ENCODE results near the gene PARM1.

The PARM1 gene

DNA sequence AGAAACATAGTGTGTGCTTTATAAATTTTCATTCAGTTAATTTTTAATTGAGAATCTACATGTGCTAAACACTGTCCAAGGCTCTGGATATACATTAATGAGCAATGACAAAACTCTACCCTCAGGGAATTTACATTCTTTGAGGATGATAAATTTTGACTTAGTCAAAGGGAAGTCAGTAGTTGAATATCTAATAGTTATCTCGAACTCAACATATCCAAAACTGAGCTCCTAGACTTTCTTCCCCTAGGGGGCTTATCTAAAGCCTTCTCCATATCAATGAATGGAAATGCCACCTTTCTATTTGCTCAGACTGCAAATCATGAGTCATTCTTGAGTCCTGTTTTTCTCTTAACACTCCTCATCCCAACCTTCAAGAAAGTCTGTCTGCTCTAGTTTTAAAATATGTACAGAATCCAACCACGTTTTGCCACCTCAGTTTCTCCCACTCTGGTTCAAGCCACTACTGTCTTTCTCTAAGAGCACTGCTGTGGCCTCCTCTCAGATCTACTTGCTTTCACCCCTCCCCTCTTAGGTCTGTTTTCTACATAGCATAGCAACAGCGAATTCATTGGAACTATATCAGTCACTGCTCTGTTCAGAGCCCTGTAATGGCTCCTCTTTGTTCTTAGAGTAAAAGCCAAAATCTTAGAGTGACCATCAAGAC is 9.5 kb downstream of the PARM1 start:
- no peak for DNase-seq (ENCODE audit: low read depth in 2 of 2)

DNA sequence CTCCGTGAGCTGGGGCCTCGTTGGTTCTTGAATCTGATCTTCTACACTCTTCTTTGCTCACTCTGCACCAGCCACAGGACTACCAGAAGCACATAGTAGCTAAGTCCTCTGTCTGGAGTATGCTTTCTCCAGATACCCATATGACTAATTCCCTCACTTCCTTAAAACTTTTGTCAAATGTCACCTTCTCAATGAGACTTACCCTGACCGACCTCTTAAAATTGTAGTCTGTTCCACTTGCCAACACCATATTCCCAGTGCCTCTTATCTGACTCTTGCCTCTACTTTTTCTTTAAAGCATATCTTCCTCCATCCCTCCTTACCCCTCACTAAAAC is 10.0 kb downstream of the PARM1 start:
- DNase-seq (ENCODE audit: low read depth in 2 of 2) = no peak

DNA sequence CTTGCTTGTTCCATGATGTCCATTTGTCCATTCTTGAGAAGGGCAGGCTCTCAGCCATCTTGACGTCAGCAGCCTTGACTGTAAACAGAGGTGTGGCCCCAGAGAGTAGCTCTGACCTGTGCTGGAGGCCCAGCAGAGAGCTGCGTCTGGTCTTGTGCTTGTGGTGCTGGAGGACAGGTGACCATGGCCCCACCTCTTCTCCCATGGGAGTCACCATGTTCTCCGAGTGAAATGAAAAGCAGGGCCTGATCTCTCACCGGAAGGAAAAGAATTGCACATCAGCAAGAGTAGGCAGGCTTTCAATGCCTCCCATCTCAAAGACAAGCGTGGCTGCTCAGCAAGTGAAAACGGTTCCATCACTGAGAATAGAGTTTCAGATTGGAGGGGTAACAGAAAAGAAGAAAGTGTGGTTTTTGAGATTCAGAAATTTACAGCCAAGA is 11.5 kb downstream of the PARM1 start:
- DNase-seq (ENCODE audit: low read depth in 2 of 2) = no peak

DNA sequence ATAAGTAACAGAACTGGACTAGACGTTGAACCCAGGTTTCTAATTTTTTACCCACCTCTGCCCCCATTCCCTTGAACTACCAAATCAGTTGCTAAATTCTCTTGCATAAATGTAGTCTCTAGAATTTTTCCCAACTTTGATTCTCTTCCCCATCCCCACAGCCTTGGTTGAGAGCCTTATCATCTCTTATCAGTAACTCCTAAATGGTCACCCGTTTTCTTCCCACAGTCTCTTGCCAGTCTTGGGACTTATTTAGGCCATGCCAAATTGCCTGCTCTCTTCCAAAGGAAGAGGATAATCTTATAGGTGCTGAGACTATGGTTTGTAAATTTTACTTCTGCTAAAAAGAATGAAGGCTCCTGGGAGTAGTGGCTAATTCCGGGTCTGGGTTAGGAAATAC is 13.3 kb downstream of the PARM1 start:
- no peak for DNase-seq (ENCODE audit: low read depth in 2 of 2)

DNA sequence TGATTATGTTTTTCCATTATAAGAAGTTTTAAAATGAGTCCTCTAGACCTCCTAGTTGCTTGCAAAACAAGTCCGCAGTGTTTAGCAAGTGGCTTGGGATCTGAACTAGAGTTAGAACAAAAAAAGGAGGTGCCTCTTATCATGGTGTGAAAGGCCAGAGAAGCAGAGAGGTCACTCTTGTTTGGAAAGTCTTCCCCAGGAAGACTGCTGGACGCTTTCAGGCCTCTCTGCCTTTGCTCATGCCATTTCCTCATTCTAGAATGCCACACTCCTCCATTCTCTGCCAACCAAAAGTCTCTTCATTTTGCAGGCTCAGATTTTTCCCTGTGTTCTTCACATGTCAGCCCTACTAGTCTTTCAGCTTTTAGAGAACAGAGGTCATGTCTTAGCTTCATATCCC is 14.9 kb downstream of the PARM1 start:
- DNase-seq (ENCODE audit: low read depth in 2 of 2) = no peak

DNA sequence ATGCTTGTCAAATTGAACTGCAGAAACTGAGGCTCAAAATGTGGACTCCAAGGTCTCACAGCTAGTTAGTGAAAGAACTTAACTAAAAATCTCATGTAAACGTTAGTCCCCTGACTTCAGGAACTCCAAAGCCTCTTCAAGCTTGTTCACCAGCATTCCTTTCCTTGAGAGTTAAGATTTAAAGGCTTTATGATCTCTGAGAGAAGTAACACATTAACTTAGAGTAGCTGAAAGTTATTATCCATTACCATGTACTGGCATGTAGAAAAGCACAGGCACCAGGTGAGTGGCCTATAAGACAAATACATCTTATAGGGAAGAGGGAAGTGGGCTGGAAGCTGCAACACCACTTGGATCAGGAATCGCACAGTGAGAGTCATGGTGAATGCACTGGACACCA is 15.3 kb downstream of the PARM1 start:
- no peak for DNase-seq (ENCODE audit: low read depth in 2 of 2)

DNA sequence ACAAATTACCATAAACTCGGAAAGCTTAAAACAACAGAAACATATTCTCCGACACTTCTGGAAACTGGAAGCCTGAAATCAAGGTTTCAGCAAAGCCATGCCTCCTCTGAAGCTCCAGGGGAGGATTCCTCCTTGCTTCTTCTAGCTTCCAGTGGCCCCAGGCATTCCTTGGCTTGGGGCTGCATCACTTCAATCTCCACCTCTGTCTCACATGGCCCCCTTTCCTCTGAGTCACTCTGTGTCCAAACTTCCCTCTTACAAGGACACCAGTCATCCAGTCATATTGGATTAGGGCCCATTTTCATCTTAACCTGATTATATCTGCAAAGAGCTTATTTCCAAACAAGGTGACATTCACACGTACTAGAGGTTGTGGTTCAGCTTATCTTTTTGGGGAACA is 17.3 kb downstream of the PARM1 start:
- no peak for DNase-seq (ENCODE audit: low read depth in 2 of 2)

DNA sequence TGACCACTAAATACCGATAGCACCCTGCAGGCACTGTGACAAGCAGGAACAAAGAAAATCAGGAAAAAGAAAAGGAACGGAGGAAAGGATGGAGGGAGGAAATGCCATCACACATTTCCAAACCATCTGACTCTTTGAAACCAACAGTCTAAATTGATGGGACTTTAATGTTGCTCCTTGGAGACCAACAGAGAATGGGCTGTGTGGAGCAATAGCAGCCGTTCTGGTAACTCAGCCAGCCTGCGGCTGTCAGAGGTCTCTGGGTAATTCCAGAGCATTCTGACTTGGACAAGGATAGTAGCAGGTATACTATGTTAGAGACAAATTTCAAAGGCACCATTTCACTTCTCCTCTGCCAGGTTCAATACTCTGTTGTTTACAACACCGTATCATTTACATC is 18.0 kb downstream of the PARM1 start:
- no peak for DNase-seq (ENCODE audit: low read depth in 2 of 2)

DNA sequence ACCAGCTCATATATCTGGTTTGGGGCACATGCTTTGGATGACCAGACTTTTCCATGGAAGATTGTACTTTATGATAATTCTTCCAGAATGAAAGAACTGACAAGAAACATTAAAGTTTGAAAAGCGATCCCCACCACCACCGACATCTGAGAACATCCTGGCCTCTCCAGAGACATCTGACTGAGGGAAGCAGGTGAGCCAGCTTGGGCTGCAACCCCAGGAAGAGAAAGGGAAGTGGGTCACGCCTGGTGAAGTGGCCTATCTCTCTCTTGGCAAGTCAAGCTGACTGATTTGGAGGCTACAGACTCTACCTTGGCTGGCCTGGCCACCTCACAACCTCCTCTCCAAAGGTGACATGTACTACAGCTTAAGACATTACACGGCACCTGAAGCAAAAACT is 20.7 kb downstream of the PARM1 start:
- no peak for DNase-seq (ENCODE audit: low read depth in 2 of 2)

DNA sequence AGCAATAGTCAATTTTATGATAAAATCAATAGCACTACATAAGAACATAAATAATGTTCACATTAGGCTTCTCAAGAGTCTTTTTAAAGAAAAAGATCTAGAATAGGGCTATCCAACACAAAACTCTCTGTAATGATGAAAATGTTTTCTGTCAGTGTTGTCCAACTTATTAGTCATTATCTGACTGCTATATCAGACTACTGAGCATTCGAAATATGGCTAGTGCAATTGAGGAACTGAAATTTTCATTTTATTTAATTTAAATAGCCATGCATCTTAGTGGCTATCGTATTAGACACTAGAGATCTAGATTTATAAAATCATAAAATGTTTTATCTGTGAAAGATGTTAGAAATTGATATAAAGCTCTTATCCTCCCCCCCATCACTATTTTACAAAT is 26.0 kb downstream of the PARM1 start:
- no peak for DNase-seq (ENCODE audit: low read depth in 2 of 2)

DNA sequence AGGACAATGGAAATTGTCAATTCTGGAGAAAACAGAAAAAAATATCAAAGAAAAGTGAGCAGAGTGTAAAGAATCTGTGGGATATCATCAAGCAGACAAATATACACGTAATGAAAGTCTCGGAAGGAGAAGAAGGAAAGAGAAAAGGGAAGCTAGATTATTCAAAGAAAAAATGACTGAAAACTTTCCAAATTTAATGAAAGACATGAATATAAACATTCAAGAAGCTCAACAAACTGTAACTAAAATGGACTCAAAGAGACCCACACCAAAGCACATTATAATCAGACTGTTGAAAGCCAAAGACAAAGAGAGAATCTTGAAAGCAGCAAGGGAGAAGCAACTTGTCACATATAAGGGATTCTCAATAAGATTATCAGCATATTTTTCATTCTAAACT is 28.3 kb downstream of the PARM1 start:
- no peak for DNase-seq (ENCODE audit: low read depth in 2 of 2)

DNA sequence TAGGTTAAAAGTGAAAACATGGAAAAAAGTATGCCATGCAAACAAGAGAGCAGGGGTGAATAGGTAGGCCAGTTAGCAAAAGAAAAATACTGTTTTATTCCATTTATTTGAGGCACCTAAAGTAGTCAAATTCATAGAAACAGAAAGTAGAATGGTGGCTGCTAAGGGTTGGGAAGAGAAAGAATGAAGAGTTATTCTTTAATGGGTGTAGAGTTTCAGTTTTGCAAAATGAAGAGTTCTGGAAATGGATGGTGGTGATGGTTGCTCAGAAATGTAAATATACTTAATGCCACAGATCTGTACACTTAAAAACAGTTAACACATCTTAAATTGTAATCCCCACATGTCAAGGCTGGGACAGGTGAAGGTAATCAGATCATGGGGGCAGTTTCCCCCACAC is 29.7 kb downstream of the PARM1 start:
- no peak for DNase-seq (ENCODE audit: low read depth in 2 of 2)

DNA sequence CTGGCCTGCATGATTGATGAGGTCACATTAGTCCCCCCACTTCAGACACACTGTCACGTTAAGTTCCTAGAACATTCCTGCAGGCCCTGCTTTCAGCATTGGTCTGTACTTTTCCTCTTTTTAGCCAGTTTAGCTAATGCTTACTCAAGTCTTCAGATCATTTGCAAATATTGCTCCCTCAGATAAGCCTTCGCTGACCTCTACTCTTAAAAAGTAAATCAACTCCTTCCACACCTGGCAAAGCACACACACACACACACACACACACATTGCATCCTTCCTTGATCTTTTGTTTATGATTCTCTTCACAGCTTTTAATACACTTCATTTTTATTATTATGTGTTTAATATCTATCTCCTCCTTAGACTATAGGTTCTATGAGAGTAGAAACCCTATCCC is 31.4 kb downstream of the PARM1 start:
- DNase-seq (ENCODE audit: low read depth in 2 of 2) = no peak

DNA sequence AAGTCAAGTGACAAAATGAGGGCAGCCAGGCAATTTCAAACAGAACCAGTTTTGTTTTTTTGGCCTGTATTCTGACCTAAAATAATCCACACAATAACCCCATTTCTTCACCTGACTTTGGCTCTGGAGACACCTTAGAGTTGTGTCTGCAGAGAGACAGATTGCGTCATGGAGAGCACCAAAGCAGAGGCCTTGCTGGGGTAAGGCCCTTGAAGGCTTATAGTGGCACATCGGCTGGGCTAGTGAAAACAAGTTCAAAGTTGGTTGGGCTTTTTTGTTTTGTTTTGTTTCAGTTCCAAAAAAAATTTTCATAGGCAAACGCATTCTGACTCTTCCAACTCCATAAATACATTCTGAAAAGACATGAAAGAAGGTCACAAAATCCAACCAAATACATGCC is 34.4 kb downstream of the PARM1 start:
- DNase-seq (ENCODE audit: low read depth in 2 of 2) = no peak

DNA sequence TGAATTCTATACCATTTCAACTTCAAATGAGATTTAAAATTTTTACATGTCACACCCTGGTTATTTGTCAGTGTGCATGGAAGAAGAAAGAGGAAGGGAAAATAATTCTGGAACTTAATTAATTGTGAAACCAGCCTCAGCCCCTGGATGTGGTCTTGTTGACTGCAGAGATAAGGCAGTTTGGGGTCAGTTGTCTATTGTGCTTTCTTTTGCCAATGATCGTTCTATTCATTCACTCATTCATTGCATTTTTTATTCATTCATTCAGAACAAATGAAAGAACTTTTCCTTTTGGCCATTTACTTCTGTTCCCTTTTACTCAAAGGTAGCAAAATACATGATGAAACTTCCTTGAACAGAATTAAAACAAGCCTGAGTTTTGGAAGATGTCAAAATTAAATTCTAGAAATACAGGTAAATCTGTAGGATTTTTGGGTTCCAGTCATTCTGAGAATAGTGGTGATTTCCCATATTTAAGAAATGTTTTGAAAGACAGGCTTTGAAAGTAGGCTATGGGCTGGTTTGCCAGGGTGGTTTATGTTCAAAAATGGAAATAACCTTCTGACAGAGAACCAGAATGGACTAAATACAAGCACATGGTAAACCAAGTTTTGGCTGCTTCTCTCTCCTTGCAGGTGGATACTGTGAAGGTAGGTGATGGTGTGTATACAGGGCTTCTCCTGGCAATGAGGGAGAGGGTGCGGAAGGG is 35.7 kb downstream of the PARM1 start:
- DNase-seq (ENCODE audit: low read depth in 2 of 2) = no peak

DNA sequence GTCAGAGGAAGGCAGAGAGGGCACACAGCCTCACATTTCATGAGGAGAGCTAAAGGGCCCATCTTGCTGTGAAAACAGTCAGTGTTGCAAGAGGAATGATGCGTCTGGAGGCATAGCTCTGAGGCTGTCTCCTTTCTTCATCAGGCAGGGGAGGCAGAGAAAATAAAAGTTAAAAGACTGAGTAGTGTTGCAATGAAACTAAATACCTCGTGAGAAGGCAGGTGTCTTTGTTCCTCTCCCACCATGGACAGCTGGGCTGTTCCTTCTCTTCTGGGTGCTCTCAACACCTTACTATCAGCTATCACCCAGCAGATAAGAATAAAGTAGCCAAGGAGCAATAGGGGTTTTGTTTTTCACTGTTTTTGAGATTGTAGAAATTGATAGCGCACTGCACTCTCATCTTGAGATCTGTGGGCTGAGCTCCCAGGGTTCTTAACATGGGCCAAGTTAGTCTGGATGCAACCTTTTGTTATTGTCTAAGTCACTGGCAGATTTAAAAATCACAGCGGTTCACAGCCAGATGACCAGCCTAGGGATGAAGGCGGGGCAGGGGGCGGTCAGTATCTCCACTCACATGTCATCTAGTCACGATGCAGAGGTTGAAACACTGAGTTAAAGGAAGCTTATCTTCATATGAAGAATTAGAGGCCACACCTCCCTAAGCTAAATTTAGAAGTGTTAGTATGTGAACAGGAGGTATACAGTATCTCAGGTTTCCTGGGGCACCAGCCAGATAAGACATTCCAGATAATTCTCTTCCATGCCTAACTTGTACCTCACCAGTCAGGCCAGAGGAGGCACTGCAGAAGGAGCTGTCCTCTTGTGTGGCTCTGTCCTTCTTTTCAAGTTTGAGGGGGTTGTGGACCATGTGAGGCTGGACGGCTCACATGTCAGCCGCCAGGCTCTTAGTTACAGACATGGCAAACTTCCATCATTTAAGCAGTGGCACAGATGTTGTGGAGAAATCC is 36.9 kb downstream of the PARM1 start:
- DNase-seq (ENCODE audit: low read depth in 2 of 2) = no peak

DNA sequence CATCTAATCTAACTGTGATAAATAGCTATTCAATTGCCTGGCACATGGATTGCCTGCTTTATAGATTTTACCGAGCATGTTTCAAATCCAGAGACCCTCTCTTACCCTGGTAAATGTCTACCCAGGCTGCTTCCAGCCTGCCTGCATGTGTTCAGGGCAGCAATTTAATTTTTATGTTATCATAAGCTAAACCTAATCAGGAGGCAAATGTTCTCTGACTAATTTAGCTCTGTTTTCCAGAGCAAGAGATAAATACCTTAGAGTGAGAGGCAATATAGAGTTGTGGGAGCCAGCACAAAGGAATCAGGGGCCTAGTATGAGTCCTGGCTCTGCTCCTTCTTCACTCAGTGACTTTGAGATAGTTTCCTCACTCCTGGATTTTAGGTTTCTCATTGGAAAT is 37.7 kb downstream of the PARM1 start:
- no peak for DNase-seq (ENCODE audit: low read depth in 2 of 2)

DNA sequence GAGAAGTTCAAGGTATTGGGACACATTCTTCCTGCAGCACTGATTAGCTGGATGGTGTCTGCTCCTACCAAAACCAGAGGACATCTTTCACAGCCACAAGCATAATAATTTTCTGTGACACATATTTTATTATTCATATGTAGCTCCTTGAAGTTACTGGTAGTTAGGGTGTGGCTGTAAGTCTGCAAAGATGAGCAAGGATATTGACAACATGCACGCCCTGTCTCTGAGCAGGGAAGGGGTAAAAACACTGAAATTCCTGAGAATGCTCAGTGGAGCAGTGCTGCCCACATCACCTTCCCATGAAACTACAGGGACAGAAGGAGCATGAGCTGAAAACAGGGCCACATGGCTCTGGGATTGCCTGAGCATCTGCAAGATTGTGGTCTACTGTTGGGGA is 38.9 kb downstream of the PARM1 start:
- DNase-seq (ENCODE audit: low read depth in 2 of 2) = no peak

DNA sequence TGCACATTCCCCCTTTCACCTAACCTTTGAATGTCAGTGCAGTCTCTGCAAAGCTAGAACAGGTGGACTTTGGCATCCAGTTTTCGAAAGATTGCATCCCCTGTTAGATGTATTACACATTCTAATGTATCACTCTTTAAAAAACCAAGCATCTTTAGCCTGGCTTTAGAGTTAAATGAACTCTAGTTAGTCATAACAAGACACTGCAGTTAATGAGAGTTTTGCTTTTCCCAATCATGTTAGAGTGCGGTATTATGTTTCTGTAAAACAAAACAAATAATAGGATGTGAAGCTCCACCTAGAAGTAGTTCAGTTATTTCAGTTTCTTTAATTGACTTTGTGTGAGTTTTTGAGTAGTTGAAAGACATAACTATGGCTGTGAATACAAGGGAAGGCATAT is 42.2 kb downstream of the PARM1 start:
- no peak for DNase-seq (ENCODE audit: low read depth in 2 of 2)

DNA sequence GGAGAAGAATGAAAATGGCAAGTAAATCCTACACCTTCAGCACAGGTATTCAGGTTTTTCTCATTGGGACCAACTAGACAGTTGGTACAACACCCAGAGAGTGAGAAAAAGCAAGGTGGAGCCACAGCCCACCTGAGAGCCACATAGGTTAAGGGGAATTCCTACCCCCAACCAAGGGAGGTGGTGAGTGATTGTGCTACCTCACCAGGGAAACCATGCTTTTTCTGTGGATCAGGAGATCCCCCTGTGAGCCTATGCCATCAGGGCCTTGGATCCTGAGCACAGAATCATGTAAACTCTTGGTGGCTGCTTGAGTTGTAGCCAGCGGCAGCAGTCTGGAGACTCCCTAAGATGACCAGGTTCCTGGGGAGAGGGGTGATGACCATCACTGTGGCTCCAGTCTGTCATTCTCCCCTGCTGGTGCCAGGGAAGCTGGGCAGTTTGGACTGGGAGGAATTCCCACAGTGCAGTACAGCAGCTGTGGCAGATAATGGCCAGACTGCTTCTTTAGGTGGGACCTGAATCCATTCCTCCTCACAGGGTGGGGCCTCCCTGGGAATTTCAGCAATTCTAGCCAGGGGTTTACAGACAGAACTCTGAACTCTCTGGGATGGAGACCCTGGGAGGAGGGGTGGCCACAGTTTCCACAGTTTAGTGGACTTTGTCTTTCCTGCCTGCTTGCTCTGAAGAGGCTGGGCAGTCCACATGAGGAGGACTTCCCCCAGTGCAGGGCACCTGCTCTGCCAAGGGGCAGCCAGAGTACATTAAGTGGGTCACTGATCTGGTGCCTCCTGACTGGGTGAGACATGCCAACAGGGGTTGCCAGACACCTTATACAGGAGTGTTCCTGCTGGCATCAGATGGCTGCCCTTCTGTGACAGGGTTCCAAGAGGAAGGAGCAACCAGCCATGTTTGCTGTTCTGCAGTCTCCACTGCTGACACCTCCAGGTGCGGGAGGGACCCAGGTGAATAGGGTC is 43.2 kb downstream of the PARM1 start:
- DNase-seq (ENCODE audit: low read depth in 2 of 2) = no peak

DNA sequence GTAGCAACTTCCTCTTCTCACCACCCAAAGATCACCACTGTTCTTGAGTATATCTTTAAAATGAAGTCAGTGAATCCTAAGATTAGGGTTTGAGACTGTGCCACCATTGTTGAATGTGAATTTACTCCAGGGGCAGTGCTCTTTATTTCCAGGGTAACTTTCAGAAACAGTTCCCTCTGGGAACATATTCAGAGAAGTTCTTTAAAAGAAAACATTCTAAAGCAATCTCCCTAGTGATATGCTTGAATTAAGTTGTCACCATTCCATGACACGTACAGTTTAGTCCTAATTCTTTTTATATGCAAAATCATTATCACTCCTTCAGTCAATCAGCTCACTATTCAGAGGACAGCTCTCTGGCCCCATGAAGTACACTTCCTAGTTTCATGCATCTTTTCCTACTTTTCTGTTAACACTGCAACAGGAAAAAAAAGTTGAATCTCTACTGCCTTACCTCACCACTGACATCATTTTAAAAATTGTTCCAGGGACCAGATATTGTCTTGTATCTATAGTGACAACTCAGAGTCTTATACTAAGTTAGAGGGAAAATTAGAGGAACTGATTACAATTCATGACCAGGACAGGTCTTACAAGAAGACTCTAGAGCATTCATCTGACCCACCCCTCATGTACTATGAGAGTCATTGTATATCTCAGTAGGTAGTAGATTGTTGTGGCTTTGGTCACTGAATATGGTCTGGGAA is 49.8 kb downstream of the PARM1 start:
- DNase-seq (ENCODE audit: low read depth in 2 of 2) = no peak
